ENCODE data around the gene BRSK1.

BRSK1 gene

DNA sequence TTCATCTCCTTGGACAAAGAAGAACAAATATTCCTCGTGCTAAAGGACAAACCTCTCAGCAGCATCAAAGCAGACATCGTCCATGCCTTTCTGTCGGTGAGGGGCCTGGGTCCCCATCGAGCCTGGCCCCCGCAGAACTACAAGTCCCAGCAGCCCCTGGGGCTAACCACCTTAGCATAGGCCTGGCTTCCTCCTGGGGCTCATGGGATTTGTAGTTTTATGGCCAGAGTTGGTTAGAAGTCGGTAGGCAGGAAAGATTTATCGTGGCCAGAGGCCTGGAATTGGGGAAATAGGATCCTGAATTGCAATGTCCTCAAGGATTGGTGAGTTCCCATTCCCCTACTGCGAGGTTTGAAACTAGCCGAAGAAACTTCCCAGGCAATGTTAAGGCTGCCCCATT, 21.7 kb downstream of the BRSK1 start:
- H3K79me2 ChIP-seq (ENCODE audit: control insufficient read depth, low read length): no peaks in the 10 kb centered on the region
- no peaks in the 10 kb centered on the region for H3K9me3 ChIP-seq (ENCODE audit: control insufficient read depth, insufficient read depth, low read length)
- H3F3A ChIP-seq (ENCODE audit: control insufficient read depth, insufficient read depth): no peaks in the 10 kb centered on the region
- TF ChIP-seq EZH2phosphoT487 (IDR thresholded peaks at IDR 0.05; ENCODE audit: borderline replicate concordance, low read length): no peak
- TF ChIP-seq, protein P1, sequence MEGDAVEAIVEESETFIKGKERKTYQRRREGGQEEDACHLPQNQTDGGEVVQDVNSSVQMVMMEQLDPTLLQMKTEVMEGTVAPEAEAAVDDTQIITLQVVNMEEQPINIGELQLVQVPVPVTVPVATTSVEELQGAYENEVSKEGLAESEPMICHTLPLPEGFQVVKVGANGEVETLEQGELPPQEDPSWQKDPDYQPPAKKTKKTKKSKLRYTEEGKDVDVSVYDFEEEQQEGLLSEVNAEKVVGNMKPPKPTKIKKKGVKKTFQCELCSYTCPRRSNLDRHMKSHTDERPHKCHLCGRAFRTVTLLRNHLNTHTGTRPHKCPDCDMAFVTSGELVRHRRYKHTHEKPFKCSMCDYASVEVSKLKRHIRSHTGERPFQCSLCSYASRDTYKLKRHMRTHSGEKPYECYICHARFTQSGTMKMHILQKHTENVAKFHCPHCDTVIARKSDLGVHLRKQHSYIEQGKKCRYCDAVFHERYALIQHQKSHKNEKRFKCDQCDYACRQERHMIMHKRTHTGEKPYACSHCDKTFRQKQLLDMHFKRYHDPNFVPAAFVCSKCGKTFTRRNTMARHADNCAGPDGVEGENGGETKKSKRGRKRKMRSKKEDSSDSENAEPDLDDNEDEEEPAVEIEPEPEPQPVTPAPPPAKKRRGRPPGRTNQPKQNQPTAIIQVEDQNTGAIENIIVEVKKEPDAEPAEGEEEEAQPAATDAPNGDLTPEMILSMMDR (IDR thresholded peaks at IDR 0.05; ENCODE audit: low read depth, low read length, poor library complexity, severe bottlenecking): no peak
- H3K4me3 ChIP-seq (ENCODE audit: low read length): no peak overlapping the region
- H4K20me1 ChIP-seq (ENCODE audit: control insufficient read depth, insufficient read depth, low read depth, low read length): no peaks in the 10 kb centered on the region
- no peaks in the 10 kb centered on the region for H3K9me2 ChIP-seq (replicated peaks; ENCODE audit: control insufficient read depth, low read length)
- H3K4me1 ChIP-seq (ENCODE audit: control insufficient read depth, low read length): peaks cover 46% of the 10 kb centered on the region
- H3K36me3 ChIP-seq (ENCODE audit: control insufficient read depth, low read length): no peaks in the 10 kb centered on the region
- H3K27ac ChIP-seq (ENCODE audit: low read depth, low read length): no peak overlapping the region
- H3K4me2 ChIP-seq (ENCODE audit: low read length): no peak overlapping the region
- H3K27me3 ChIP-seq (ENCODE audit: control insufficient read depth, low read length): peaks cover 4% of the 10 kb centered on the region

DNA sequence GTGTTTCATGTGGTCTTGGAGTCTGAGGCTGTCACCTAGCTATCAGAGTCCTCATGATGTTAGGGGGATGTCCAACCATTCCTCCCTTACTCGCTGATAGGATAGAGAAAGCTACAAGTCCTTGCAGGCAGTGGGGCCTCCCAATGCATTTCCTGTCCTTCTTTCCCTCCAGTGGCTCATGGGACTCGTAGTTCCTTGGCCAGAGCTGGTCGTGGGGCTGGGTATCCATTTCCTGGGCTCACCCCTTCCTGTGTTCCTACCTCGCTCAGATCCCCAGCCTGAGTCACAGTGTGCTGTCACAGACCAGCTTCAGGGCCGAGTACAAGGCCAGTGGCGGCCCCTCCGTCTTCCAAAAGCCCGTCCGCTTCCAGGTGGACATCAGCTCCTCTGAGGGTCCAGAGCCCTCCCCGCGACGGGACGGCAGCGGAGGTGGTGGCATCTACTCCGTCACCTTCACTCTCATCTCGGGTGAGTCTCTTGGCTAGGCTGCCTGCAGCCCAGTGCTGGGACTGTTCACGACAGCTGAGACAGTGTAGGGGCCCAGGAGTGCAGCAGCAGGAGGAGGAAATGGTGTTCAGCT, 22.3 kb downstream of the BRSK1 start:
- H4K20me1 ChIP-seq (ENCODE audit: control insufficient read depth, insufficient read depth, low read depth, low read length): no peaks in the 10 kb centered on the region
- H3K79me2 ChIP-seq (ENCODE audit: control insufficient read depth, low read length): no peaks in the 10 kb centered on the region
- TF ChIP-seq, protein P1 (IDR thresholded peaks at IDR 0.05; ENCODE audit: low read depth, low read length, poor library complexity, severe bottlenecking): no peak
- TF ChIP-seq EZH2phosphoT487 (IDR thresholded peaks at IDR 0.05; ENCODE audit: borderline replicate concordance, low read length): no peak
- no peak overlapping the region for H3K4me3 ChIP-seq (ENCODE audit: low read length)
- no peaks in the 10 kb centered on the region for H3K9me3 ChIP-seq (ENCODE audit: control insufficient read depth, insufficient read depth, low read length)
- H3K27me3 ChIP-seq (ENCODE audit: control insufficient read depth, low read length): peaks cover under 1% of the 10 kb centered on the region; the same call in 1 of the 2 replicates
- H3K27ac ChIP-seq (ENCODE audit: low read depth, low read length): no peak overlapping the region
- peaks cover 50% of the 10 kb centered on the region for H3K4me1 ChIP-seq (ENCODE audit: control insufficient read depth, low read length)
- no peaks in the 10 kb centered on the region for H3F3A ChIP-seq (ENCODE audit: control insufficient read depth, insufficient read depth)
- H3K4me2 ChIP-seq (ENCODE audit: low read length): no peak overlapping the region
- H3K9me2 ChIP-seq (replicated peaks; ENCODE audit: control insufficient read depth, low read length): no peaks in the 10 kb centered on the region
- no peaks in the 10 kb centered on the region for H3K36me3 ChIP-seq (ENCODE audit: control insufficient read depth, low read length)

DNA sequence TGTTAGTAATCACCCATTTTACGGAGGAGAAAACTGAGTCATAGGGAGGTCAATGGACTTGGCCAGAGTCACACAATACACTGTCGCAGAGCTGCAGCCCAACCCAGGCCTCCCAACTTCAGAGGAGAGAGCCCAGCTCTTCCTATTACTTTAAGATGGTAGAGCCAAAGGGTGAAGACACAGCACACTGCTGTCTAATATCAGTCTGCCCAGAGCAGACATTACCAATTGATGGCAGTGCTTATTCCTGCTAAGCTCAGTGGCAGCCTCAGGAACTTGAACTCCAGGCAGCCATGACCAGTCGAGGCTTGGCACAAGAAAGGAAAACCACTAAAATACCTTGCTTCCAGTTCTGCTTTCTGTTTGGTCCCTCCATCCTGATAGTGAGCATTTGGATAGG, 22.9 kb downstream of the BRSK1 start:
- Histone ChIP-seq H3K27me3 (ENCODE audit: control insufficient read depth, low read length) (no peaks in the 10 kb centered on the region; the same call in 1 of the 2 replicates), H3K36me3 (ENCODE audit: control insufficient read depth, low read length) (no peaks in the 10 kb centered on the region)

More for the DNA sequence above, 22.9 kb downstream of the BRSK1 start:
- no peak for TF ChIP-seq EZH2phosphoT487 (IDR thresholded peaks at IDR 0.05; ENCODE audit: borderline replicate concordance, low read length)
- TF ChIP-seq, protein P1 (IDR thresholded peaks at IDR 0.05; ENCODE audit: low read depth, low read length, poor library complexity, severe bottlenecking): no peak
- Histone ChIP-seq H3K4me3 (ENCODE audit: low read length) (no peak overlapping the region), H4K20me1 (ENCODE audit: control insufficient read depth, insufficient read depth, low read depth, low read length) (no peaks in the 10 kb centered on the region), H3F3A (ENCODE audit: control insufficient read depth, insufficient read depth) (no peaks in the 10 kb centered on the region), H3K4me1 (ENCODE audit: control insufficient read depth, low read length) (peaks cover 44% of the 10 kb centered on the region), H3K9me3 (ENCODE audit: control insufficient read depth, insufficient read depth, low read length) (no peaks in the 10 kb centered on the region), H3K4me2 (ENCODE audit: low read length) (no peak overlapping the region), H3K9me2 (replicated peaks; ENCODE audit: control insufficient read depth, low read length) (no peaks in the 10 kb centered on the region), H3K27ac (ENCODE audit: low read depth, low read length) (no peak overlapping the region), H3K79me2 (ENCODE audit: control insufficient read depth, low read length) (no peaks in the 10 kb centered on the region)

All from DOHH2 (cell line).